Mesendoderm (in vitro differentiated cells): ENCODE measurements around the gene ATP2C2.

Experiments used
- DNase-seq: peaks from one replicate; pipeline ENCODE4 v3.0.0; 2013
- H2AK5ac ChIP-seq: 2 replicates; pipeline ENCODE4 v1.6.1; 2013; ENCODE audit warnings: low read length, inconsistent platforms
- H2BK120ac ChIP-seq: 2 replicates; pipeline ENCODE4 v1.6.1; 2013; ENCODE audit warnings: low read depth, mild to moderate bottlenecking, low read length, moderate library complexity, mixed read lengths
- H2BK15ac ChIP-seq: replicated peaks from 2 replicates; pipeline ENCODE4 v1.6.1; 2013; ENCODE audit warnings: low read depth, mild to moderate bottlenecking, moderate library complexity
- H2BK5ac ChIP-seq: 2 replicates; pipeline ENCODE4 v1.6.1; 2013; ENCODE audit warnings: low read length, inconsistent platforms
- H3K18ac ChIP-seq: 2 replicates; pipeline ENCODE4 v1.6.1; 2013; ENCODE audit warnings: mild to moderate bottlenecking, low read length, mixed read lengths
- H3K23ac ChIP-seq: one replicate; pipeline ENCODE4 v1.6.1; 2013; ENCODE audit warnings: low read length
- H3K27ac ChIP-seq: 2 replicates; pipeline ENCODE4 v1.5.1; 2013; ENCODE audit warnings: low read depth, mild to moderate bottlenecking, inconsistent platforms, low read length, moderate library complexity
- H3K27me3 ChIP-seq: 2 replicates; pipeline ENCODE4 v1.6.1; 2013; ENCODE audit warnings: low read length, control low read depth, mild to moderate bottlenecking, inconsistent platforms; ENCODE audit not compliant: insufficient read depth, poor library complexity
- H3K36me3 ChIP-seq: 2 replicates; pipeline ENCODE4 v1.6.1; 2013; ENCODE audit warnings: low read length, inconsistent platforms; ENCODE audit not compliant: control insufficient read depth, insufficient read depth
- H3K4ac ChIP-seq: one replicate; pipeline ENCODE4 v1.6.1; 2013; ENCODE audit warnings: low read depth, mild to moderate bottlenecking, low read length, moderate library complexity
- H3K4me1 ChIP-seq: 2 replicates; pipeline ENCODE4 v1.6.1; 2013; ENCODE audit warnings: low read depth, low read length, inconsistent platforms; ENCODE audit not compliant: control insufficient read depth
- H3K4me2 ChIP-seq: 2 replicates; pipeline ENCODE4 v1.6.1; 2013; ENCODE audit warnings: low read length
- H3K4me3 ChIP-seq: 2 replicates; pipeline ENCODE4 v1.5.1; 2013; ENCODE audit warnings: mild to moderate bottlenecking, low read length
- H3K56ac ChIP-seq: one replicate; pipeline ENCODE4 v1.6.1; 2013; ENCODE audit warnings: low read length
- H3K79me1 ChIP-seq: 2 replicates; pipeline ENCODE4 v1.6.1; 2013; ENCODE audit warnings: low read length, inconsistent platforms
- H3K79me2 ChIP-seq: 2 replicates; pipeline ENCODE4 v1.6.1; 2013; ENCODE audit warnings: mild to moderate bottlenecking, low read length; ENCODE audit not compliant: control insufficient read depth, insufficient read depth
- H3K9ac ChIP-seq: 2 replicates; pipeline ENCODE4 v1.6.1; 2013; ENCODE audit warnings: low read length, inconsistent platforms
- H4K5ac ChIP-seq: one replicate; pipeline ENCODE4 v1.6.1; 2013; ENCODE audit warnings: low read length
- H4K8ac ChIP-seq: one replicate; pipeline ENCODE4 v1.6.1; 2013; ENCODE audit warnings: low read depth, mild to moderate bottlenecking, control low read depth, low read length, moderate library complexity
- WGBS: extraction: QIAGEN DNeasy Blood & Tissue Kit; methylation state at CpG from one replicate; pipeline ENCODE4 v1.1.7; 2013; ENCODE audit warnings: low lambda C conversion rate, missing lambda C conversion rate; ENCODE audit not compliant: insufficient coverage; ENCODE audit errors: extremely low coverage; 5-methylcytosine and 5-hydroxymethylcytosine counted together

The ATP2C2 gene

DNA sequence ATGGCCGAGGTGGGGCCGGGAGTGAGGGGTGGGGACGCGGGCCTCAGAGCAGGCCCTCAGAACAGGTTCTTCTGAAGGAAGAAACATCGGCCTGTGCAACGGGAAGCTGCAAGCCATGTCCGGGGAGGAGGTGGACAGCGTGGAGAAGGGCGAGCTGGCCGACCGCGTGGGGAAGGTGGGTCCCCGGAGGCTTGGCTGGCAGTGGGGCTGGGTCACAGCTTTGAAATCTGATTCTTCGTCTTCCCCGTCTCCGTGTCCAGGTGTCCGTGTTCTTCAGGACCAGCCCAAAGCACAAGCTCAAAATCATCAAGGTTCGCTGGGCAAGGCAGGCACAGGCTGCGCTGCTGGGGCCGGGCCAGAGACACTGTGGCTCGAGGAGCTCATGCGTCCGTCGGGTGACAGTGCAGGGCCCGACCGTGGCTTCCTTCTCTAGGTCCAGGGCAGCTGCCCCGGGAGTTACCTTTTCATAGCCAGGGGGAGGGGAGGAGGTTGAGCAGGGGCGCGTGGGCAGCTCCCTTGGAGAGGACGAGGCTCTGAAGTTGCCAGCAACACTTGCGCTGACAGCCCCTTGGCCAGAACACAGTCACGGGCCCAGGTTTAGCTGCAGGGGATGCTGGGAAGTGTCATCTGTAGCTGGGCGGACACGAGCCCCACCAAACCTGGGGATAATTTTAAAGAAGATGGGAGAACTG is 84.9 kb downstream of the ATP2C2 start:
- Histone ChIP-seq H2BK5ac (no peak overlapping the region), H3K79me2 (no peaks in the 10 kb centered on the region)

DNA sequence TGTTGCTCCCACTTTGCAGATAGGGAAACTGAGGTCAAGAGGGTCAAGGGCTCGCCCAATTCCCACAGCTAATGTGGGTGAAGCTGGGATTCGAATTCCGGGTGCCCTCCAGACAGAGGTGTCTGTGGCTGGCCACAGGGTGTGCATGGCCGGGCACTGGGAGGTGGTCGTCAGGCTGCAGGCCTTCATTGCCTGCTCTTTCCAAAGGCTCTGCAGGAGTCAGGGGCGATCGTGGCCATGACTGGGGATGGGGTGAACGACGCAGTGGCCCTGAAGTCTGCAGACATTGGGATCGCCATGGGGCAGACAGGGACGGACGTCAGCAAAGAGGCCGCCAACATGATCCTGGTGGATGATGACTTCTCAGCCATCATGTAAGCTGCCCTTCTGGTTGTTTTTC is 86.3 kb downstream of the ATP2C2 start:
- Histone ChIP-seq H3K4me1 (no peaks in the 10 kb centered on the region), H3K9ac (no peak overlapping the region), H3K79me2 (no peaks in the 10 kb centered on the region), H4K8ac (no peak overlapping the region), H2BK15ac (no peak overlapping the region), H3K18ac (no peak overlapping the region), H3K79me1 (no peaks in the 10 kb centered on the region), H2BK120ac (no peak overlapping the region), H4K5ac (no peak overlapping the region), H3K23ac (no peak overlapping the region), H3K56ac (no peak overlapping the region), H3K4me3 (no peak overlapping the region), H3K36me3 (no peaks in the 10 kb centered on the region), H2BK5ac (no peak overlapping the region), H2AK5ac (no peak overlapping the region), H3K4me2 (no peak overlapping the region), H3K4ac (no peak overlapping the region), H3K27me3 (no peaks in the 10 kb centered on the region), H3K27ac (no peak overlapping the region)
- WGBS: no CpG with 5 or more reads among the region's 13 CpGs
- DNase-seq: no peak

More for the DNA sequence above, 84.9 kb downstream of the ATP2C2 start:
- no peak for DNase-seq
- Histone ChIP-seq H3K56ac (no peak overlapping the region), H2BK120ac (no peak overlapping the region), H2BK15ac (no peak overlapping the region), H4K5ac (no peak overlapping the region), H3K23ac (no peak overlapping the region), H3K4me3 (no peak overlapping the region), H2AK5ac (no peak overlapping the region), H3K79me1 (no peaks in the 10 kb centered on the region), H3K27me3 (no peaks in the 10 kb centered on the region), H3K36me3 (no peaks in the 10 kb centered on the region), H3K9ac (no peak overlapping the region), H4K8ac (no peak overlapping the region), H3K4me1 (no peaks in the 10 kb centered on the region), H3K18ac (no peak overlapping the region), H3K27ac (no peak overlapping the region), H3K4me2 (no peak overlapping the region), H3K4ac (no peak overlapping the region)
- no CpG with 5 or more reads among the region's 34 CpGs for WGBS

DNA sequence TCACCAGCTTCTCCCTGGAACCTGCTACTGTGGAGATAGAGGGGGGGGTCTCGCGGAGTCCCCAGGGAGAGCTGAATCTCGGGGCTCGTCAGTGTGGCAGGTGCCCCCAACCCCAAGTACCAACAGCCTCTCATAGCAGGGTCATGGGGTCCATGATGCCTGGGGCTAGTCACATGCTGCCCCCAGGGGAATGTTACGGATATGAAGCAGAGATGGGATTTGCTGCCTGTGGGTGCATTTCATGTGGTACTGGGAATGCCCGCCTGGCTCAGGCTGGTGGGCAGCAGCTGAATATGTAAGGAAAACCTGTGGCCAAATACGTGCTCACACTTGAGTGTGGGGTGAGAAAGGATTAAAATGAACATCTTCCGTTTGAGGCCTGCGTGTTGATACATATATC is 86.7 kb downstream of the ATP2C2 start:
- Histone ChIP-seq H4K5ac (no peak overlapping the region), H2BK15ac (no peak overlapping the region), H2AK5ac (no peak overlapping the region), H2BK120ac (no peak overlapping the region), H3K4me1 (no peaks in the 10 kb centered on the region), H3K4me3 (no peak overlapping the region), H3K9ac (no peak overlapping the region), H3K23ac (no peak overlapping the region), H3K56ac (no peak overlapping the region), H3K4me2 (no peak overlapping the region), H3K27ac (no peak overlapping the region), H4K8ac (no peak overlapping the region), H3K4ac (no peak overlapping the region), H3K79me2 (no peaks in the 10 kb centered on the region), H3K27me3 (no peaks in the 10 kb centered on the region), H3K79me1 (no peaks in the 10 kb centered on the region), H2BK5ac (no peak overlapping the region), H3K36me3 (no peaks in the 10 kb centered on the region), H3K18ac (no peak overlapping the region)
- no peak for DNase-seq
- WGBS: no CpG with 5 or more reads among the region's 9 CpGs

DNA sequence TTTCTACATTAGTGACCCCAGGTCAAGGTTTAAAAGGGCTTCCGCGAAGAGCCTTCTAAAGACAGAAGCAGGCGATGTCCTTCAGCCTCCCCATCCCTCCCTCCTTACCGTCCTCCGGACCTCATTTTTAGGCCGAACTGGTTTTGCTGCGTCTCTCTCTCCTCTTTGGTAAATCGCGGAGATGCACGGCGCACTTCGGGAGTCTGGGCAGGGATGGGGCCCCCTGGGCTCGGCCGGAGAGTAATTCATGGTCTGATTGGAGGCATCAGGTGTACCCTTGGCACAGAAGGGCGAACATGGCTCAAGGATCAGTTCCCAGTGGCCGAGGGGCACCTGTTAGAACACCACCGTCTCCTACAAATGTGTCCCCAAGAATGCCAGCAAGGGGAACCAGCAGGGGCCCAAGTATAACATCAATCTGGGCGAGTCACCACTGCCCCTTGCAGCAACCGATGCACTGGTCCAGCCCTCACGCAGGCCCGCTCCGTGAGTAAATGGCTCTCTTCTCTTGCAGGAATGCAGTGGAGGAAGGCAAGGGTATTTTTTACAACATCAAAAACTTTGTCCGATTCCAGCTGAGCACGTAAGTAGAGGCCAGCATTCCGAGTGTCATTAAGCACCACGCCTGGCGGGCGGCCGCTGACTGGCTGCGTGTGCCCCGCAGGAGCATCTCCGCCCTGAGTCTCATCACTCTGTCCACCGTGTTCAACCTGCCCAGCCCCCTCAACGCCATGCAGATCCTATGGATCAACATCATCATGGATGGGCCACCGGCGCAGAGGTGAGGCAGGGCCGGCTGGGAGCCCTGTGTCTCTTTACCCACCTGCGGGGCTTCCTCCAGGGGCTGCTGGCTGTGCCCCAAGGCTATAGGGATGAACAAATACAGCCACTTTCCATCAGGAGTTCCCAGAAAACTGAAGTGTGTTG is 90.5 kb downstream of the ATP2C2 start:
- no CpG with 5 or more reads among the region's 38 CpGs for WGBS
- Histone ChIP-seq H3K4me1 (no peaks in the 10 kb centered on the region), H3K18ac (no peak overlapping the region), H2BK5ac (no peak overlapping the region), H3K4me2 (no peak overlapping the region), H3K4me3 (no peak overlapping the region), H3K56ac (no peak overlapping the region), H2BK120ac (no peak overlapping the region), H3K79me1 (no peaks in the 10 kb centered on the region), H4K5ac (no peak overlapping the region), H3K79me2 (no peaks in the 10 kb centered on the region), H3K9ac (no peak overlapping the region), H3K23ac (no peak overlapping the region), H2AK5ac (no peak overlapping the region), H3K27me3 (no peaks in the 10 kb centered on the region), H3K36me3 (no peaks in the 10 kb centered on the region), H3K4ac (no peak overlapping the region), H3K27ac (no peak overlapping the region), H4K8ac (no peak overlapping the region), H2BK15ac (no peak overlapping the region)
- no peak for DNase-seq

DNA sequence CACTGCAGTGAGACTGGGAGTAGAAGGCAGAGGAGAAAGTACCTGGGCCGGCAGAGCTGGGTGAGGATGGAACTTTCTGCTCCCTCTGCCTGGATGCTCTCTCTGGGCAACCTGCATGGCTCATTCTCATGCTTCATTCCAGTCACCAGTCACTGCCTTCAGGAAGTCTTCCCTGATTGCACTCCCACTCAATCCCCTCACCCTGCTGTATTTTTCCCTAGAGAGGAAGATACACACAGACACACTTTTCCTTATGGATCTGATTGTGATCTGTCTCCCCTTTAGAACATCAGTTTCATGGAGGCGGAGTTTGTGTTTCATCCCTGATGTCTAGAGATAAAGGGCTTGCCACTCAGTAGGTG is 91.2 kb downstream of the ATP2C2 start:
- H3K27ac ChIP-seq: no peak overlapping the region
- no peaks in the 10 kb centered on the region for H3K79me2 ChIP-seq
- H2AK5ac ChIP-seq: no peak overlapping the region
- no peaks in the 10 kb centered on the region for H3K36me3 ChIP-seq
- no peak overlapping the region for H3K23ac ChIP-seq
- no peak overlapping the region for H4K8ac ChIP-seq
- H4K5ac ChIP-seq: no peak overlapping the region
- H2BK15ac ChIP-seq: no peak overlapping the region
- no CpG with 5 or more reads among the region's 2 CpGs for WGBS
- no peaks in the 10 kb centered on the region for H3K79me1 ChIP-seq
- no peaks in the 10 kb centered on the region for H3K27me3 ChIP-seq
- H3K9ac ChIP-seq: no peak overlapping the region
- H3K4me3 ChIP-seq: no peak overlapping the region
- H3K18ac ChIP-seq: no peak overlapping the region
- H3K4ac ChIP-seq: no peak overlapping the region
- no peak overlapping the region for H2BK120ac ChIP-seq
- DNase-seq: no peak
- H2BK5ac ChIP-seq: no peak overlapping the region
- H3K4me2 ChIP-seq: no peak overlapping the region
- H3K4me1 ChIP-seq: no peaks in the 10 kb centered on the region
- H3K56ac ChIP-seq: no peak overlapping the region
